NCI-H1694 treated with DMSO at 0.1 percent for 48 hours (cell line): Measurements from ENCODE around the gene COG6.

Experiments used
- DNase-seq: peaks from one replicate; lab custom pipeline; 2025; lab: John Stamatoyannopoulos, UW

COG6 gene

DNA sequence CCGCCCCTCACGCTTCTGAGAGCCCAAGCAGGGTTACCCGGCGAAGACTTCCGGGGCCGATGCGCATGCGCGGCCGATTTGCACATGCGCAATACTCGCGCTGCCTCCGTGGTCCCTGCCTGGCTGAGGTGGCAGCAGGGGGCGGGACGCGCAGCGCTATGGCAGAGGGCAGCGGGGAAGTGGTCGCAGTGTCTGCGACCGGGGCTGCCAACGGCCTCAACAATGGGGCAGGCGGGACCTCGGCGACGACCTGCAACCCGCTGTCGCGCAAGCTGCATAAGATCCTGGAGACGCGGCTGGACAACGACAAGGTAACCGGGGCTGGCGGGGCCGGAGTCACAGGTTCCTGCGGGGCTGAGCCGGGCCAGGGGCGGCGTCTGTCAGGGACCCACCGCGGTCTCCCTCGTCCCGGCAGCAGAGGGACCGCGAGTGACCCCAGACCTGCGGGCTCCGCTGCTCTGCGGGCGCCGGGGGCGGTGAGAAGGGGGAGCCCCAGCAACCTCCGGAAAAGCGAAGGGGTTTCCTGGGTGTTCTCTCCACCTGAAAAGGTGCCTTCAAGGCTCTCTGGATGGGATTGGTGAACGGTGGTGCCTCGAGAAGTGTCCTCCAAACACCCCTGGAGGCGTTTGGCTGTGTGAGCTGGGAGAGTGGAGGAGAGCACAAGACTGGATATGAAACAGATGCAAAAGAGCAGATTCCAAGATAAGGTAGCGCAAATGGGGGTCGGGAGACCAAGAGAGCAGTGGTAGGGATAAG lies at the start of gene COG6:
TSS of gene COG6 (plus strand) at position 94 of the 756 bp plus-strand sequence. CDS start at position 159, 65 bp downstream.
- peak; percentile 70 for DNase-seq

DNA sequence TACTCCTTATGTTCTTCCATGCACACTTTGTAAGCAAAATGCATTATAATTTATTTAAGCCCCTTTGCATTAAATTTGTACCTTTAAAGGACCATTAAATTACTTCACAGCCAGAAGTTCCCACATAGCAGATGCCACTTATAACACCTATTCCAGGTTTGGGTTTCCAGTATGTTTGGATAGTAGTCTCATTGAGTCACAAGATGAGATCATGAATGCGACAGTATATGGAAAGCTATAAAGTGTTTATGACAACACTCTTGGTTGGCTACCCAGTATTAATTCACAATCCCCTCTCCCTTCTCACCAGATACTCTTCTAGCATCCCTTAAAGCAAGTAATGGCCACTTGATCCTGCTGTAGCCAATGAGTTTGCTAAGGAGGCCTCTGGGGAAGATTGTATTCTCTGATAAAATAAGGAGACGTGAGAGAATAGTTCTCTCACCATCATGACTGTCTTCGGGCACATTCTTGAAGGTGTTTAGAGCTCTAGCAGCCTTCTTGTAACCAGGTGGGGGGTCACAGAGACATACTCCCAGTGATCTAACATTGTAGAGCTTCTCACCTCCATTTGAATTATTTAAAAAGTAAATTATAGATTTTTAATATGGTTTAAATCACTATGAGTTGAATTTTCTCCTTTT lies 49.7 kb upstream of the COG6 start:
- DNase-seq: no peak

DNA sequence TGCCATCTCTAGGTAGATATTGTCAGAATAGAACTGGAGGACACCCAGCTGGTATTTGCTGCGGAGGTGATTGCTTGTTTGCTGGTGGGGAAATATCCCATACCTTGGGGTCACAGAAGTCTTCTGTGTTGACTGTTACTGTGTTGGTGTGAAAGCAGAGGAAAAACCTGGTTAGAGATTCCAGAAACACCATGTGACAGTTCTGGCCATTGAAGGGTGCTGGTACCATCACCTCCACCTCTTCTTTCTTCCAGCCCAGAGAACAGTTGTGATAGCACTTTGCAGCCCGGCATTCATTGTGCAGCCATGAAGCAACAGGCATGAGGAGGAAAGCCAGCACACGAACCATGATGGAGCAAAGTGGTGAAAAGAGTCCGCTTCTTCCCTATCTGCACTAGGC lies 47.6 kb upstream of the COG6 start:
- no peak for DNase-seq

DNA sequence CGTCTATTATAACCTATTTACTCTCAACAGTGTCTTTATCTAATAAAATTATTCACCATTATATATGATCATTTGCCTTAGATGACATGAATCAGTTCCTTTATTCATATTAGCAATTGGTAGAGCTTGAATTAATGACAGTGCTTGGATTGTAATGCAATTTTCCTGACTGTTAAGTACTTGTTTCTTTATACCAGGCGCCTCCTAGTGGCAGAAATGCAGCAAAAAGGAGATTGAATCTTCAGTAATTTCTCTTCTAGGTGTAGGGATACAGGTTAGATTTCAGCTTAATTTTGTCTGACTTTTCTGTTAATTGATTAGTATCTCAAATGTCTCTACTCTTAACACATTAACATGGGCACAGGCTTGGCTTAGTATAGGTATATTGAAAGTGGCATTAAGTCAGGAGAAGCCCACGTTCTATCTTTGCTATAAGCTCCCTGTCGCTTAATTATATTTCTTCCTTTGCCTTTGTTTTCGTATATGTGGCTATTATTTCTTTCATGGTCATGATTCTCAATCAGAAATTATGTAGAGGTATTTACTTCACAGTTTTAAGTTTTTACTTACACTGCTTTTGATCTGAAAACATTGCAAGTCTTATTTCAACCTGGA lies 43.3 kb upstream of the COG6 start:
- peak; percentile 73 for DNase-seq

DNA sequence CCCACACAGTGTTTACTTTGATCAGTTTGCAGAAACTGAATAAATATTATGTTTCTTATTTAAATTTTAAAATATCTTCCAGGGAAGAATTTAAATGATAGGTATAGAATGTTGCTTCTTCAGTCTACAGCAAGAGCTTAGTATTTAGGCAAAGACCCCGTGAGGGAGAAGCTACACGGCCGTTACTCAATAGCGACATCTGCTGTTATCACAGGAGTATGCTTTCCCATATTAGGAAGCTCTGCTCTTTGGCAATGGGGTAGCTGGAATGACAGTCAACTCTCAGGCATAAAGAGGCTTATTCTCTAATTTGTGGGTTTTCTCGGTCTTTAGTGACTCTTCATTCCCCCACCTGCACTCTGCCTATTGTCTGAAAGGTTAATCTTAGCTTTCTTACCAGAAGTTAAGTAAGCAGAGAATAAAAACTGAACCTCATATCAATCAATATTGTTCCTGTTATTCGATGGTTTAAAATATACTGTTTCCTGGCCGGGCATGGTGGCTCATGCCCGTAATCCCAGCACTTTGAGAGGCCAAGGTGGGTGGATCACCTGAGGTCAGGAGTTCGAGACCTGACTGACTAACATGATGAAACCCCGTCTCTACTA lies 39.3 kb upstream of the COG6 start:
- peak; percentile 76 for DNase-seq

DNA sequence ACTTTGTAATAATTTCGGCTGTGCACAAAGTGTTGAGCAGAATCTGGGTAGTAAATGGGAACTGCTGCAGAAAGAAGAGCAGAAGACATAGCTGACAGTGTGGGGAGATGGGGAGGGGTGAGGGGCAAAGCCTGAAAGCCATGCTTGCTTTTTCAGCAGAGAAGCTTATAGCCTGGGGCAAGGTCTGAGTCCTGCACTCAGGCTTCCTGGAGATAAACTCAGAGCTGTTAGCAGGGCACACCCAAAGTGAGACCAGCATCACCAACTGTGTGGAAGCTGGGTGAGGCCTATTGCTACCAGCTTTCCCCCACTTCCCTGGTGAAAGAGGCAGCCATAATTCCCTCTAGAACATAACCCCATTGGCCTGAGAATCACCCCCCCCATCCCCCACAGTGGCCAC lies 36.9 kb upstream of the COG6 start:
- no peak for DNase-seq

DNA sequence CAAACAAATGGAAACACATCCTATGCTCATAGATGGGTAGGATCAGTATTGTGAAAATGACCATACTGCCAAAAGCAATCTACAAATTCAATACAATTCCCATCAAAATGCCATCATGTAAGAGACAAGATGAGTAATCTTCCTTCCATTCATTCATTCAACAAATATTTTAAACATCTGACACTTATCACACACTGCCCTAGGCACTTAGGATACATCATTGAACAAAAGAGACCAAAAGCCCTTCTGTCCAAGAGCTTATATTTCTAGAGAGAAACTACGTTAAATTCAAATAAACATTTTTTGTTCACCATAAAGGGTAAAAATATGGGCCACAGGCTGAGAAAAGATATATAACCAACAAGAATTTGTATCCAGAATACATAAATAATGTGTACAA lies 32.0 kb upstream of the COG6 start:
- no peak for DNase-seq

DNA sequence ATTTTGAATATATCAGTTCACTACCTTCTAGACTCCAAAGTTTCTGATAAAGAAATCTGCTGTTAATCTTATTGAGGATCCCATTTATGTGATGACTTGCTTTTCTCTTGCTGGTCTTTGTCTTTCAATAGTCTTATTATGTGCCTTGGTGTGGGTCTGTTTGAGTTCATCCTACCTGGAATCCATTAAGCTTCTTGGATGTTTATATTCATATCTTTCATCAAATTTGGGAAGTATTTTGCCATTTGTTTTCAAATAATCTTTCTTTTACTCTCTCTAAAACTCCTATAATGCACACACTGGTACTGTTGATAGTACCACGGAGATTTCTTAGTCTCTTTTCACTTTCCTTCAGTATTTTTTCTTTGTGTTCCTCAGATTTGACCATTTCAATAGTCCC lies 24.2 kb upstream of the COG6 start:
- DNase-seq: no peak

DNA sequence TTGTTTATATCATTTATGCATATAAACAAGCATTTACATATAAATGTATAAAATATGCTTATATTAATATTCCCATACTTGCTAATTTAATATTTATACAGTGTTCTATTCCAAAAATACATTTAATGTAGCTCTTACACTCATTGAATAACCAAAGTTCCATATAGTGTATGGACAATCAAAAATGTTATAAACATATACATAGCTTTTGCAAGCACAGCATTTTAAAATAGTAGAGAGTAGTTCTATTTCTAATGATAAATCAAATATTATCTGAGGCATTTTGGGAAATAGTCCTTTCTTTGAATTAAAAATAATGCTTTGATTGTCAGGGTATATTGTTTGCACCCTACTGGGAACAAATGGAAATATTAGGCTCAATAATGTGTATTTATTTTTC lies 22.5 kb upstream of the COG6 start:
- DNase-seq: no peak

DNA sequence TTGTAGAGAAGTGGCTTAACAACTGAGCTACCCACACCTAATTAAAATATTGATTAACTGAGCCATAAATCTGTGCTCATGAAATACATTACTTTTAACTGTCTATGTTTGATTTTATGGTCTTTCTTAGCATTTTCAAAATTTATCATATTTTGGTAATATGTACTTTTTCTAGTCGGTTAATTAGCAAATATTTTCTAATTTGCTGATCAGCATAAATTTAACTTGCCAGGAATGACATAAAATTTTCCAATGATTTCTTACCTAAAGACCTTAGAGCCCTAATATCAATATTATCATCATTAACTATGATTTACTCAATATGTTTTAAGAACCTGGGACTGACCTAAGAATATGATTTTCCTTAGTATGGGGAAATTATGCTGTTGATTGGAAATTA lies 19.9 kb upstream of the COG6 start:
- no peak for DNase-seq

DNA sequence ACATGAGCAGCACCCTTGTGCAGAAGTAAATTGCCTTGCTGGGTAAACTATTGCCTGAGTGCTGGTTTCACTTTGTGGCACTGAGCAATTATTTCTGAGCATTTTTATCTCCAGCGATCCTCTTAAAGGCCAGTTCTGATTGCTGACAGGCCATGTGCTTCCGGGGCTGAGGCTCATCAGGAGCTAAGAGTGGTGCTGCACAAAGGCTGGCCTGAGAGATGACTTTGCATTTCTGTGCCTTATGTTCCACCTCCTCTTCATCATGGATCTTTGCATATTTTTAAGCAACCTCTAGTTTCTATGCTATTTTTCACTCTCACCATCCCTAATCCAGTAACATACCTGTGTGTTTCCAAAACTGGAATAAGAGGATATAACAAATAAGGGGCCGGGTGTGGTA lies 17.6 kb upstream of the COG6 start:
- no peak for DNase-seq

DNA sequence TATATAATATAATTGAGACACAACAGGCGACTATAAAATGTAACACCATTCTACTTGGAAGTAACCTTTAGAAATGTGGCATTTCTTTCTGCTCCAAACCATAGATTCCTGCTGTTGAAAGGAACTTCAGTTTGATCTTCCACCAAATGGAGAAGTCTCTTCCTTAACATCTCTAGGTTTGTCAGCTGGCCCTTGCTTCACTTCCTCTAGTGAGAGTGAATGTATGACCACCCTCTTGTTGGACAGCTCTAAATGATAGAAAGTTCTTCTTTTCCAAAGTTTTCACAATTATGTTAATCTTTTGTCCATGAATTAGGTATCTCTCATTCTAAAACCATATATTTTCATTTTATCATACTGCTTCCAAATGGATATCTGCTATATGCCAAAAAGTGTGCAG lies 13.8 kb upstream of the COG6 start:
- DNase-seq: no peak

DNA sequence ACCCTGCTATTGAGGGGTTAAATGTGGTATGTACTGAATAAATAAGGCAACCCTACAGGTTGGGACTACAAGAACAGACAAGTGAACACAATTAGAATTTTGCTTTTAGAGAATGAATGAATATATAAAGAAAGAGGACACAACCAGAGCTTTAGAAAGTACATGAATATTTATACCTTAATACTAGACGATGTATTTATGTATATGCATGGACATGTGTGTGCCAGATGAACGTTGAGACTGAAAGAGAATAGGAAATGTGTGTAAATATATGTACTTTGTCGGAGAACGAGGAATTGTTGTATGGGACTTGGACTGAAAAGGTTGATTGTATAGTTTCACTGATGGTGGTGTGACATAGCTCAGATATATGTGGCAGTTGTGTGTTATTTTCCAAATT lies 9.3 kb upstream of the COG6 start:
- DNase-seq: no peak

DNA sequence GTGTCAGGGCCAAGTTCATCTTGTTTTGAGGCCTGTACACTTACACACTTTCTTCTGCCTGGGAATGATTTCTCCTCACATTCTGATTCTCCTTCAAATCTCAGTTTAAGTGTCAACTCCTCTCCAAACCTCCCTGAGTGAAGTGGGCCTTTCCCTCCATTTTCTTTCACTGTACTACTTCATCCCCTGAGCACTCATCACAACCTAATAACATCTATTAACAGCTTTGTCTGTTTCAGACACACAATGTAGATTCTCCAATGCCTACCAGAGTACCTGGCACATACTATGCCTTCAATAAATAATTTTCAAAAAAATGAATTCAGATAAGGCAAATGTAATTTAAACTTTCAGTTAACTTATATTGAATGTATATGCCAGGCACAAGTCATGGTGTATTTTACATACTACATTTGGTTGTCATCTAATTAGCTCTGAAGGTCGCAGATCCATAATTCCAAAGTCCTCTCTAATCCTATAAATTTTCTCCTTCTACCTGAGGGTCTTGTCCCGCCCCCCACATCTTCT lies 357 bp upstream of the COG6 start:
- no peak for DNase-seq

DNA sequence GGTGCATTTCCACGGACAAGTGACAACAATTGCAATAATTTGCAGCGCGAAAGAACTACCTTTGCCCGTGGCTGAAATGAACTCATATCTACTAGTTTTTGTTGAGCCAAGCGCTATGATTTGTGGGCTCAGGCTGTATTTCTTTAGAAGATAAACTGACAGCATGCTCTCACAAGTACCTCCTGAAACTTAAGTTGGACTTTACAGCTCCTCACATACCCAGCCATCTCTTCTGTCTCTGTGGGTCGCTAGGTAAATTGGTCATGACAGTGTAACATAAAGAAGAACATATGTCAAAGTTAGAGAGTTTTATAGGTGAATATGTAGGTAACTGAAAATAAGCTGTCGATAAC lies 839 bp downstream of the COG6 start:
- DNase-seq: no peak

DNA sequence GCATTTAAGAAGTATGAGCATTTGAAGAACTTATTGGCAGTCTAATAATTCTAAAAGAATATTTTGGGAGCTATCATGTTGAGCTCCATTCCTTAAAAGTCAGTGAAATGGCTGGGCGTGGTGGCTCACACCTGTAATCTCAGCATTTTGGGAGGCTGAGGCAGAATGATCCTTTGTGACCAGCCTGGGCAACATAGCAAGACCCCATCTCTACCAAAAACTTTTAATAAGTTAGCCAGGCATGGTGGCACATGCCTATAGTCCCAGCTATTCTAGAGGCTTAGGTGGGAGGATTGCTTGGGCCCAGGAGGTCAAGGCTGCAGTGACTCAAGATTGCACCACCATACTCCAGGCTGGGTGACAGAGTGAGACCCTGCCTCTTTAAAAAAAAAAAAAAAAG lies 8.0 kb downstream of the COG6 start:
- no peak for DNase-seq

DNA sequence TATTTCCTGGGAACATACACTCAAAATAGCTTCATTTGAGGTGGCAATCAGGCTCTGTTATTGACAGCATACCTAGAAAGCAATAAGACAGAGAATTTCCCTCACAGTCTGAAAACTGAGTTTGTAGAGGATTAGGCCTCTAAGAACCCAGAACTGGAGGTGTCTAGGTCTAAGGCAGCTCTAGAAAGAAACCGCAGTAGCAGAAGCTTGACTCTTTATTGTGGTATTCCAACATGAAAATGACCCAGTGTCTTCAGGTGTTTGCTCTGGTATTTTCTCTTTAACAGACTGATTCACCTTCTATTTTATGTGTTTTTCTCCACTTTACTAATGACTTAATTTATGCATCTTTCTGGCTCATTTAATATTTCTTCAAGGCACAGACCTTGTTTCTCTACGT lies 8.5 kb downstream of the COG6 start:
- no peak for DNase-seq

DNA sequence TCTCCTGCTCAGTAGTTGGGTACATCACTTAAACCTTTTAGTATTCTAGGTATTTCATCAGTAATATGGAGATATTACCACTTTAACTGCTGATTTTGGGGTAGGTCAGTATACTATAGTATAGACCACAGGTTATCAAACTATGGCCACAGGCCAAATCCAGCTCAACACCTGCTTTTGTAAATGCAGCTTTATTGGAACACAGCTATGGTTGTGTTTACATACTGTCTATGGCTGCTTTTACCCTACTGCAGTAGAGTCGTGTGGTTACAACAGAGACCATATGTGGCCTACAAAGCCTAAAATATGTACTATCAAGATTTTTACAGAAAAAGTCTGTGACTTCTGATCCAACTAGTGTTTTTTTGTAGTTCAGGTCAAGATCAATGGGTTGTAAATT lies 10.3 kb downstream of the COG6 start:
- DNase-seq: no peak

DNA sequence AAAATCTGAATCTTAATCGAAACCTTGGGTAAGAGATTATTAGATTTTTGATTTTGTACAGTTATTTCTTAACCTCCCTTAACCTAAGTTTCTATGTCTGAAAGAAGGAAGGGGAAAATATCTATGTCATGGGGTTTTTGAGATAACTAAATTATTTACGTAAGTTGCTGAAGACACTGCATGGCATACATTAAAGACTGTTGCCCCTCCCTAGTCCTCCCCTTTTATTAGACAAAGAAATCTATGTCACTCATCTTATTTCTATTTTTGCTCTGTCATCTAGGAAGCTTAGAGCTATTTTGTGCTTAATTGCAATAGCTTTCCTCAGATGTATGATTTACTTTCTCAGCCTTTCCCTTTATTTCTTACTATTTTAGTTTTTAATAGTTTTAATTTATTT lies 15.0 kb downstream of the COG6 start:
- DNase-seq: no peak

DNA sequence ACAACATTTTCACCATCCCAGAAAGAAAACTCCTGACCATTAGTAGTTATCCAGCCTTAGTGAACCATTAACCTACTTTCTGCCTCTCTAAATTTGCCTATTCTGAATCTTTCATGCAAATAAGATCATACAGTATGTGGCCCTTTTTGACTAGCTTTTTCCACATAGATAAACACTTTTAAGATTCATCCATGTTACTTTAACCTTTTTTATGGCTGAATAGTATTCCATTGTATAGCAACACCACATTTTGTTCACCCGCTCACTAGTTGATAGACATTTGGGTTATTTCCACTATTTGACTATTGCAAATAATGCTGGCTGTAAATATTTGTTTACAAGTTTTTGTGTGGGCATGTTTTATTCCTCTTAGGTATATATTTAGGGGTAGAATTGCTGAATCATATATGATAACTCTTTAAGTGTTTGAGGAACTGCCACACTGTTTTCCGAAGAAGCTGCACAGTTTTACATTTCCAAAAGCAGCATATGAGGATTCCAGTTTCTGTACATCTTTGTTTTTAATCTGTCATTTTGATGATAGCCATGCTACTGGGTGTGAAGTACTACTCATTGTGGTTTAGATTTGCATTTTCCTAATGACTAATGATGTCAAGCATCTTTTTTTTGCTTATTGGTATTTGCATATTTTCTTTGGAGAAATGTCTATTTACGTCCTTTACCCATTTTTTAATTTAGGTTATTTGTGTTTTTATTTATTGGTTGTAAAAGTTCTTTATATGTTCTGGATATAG lies 17.1 kb downstream of the COG6 start:
- no peak for DNase-seq

DNA sequence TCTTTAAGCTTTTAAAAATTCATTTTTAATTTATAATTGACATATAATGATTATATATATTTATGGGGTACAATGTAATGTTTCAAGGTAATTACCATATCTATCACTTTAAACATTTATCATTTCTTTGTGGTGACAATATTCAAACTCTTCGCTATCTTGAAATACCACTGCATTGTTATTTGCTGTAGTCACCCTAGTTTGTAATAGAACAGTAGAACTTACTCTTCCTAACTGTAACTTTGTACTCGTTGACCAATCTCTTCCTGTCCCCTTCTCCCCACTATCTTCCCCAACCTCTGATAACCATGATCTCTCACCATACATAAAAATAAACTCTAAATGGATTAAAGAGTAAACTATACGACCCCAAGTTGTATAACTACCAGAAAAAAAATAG lies 20.4 kb downstream of the COG6 start:
- no peak for DNase-seq

DNA sequence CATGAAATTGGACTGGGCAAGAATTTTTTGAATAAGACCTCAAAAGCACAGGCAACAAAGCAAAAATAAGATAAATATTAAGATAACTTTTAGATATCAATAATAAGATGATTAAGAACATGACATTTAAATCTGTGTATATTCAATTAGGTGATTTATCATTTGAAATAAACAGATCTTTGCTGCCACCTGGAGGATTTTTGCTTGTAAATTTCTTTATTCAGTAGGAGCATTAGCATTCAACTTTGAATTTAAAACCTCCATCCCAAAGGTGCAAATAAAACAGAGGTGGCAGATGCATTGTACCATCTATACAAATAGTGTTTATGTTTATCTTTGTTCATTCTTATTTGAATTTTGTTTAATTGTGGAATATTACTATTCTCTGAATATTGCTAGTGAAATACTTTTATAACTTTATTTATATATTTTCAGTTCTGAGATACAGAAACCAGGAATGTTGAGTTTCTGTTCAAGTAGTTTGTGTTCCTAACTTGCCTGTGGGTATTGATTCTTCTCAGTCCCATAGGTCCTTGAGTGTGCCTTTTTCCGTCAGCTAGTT lies 20.9 kb downstream of the COG6 start:
- peak; percentile 60 for DNase-seq
